ENCODE results near the gene RPRD1B.

RPRD1B gene, protein sequence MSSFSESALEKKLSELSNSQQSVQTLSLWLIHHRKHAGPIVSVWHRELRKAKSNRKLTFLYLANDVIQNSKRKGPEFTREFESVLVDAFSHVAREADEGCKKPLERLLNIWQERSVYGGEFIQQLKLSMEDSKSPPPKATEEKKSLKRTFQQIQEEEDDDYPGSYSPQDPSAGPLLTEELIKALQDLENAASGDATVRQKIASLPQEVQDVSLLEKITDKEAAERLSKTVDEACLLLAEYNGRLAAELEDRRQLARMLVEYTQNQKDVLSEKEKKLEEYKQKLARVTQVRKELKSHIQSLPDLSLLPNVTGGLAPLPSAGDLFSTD

GRCh38 chr20:38033330-38034107 lies at the start of gene RPRD1B, which contains the start of gene TTI1:
Gene RPRD1B (plus strand): TSS chr20:38033746. CDS start chr20:38033948, 202 bp downstream.
Gene TTI1 (minus strand): TSS chr20:38033456. CDS start chr20:38013816, 19,640 bp downstream.
- H3K4me3 ChIP-seq (ENCODE audit: low read depth, low read length) = peak within 1 kb of the TSS; percentile 92
- no peak for TF ChIP-seq CTCF (IDR thresholded peaks at IDR 0.05; ENCODE audit: low read depth, low read length)

DNA sequence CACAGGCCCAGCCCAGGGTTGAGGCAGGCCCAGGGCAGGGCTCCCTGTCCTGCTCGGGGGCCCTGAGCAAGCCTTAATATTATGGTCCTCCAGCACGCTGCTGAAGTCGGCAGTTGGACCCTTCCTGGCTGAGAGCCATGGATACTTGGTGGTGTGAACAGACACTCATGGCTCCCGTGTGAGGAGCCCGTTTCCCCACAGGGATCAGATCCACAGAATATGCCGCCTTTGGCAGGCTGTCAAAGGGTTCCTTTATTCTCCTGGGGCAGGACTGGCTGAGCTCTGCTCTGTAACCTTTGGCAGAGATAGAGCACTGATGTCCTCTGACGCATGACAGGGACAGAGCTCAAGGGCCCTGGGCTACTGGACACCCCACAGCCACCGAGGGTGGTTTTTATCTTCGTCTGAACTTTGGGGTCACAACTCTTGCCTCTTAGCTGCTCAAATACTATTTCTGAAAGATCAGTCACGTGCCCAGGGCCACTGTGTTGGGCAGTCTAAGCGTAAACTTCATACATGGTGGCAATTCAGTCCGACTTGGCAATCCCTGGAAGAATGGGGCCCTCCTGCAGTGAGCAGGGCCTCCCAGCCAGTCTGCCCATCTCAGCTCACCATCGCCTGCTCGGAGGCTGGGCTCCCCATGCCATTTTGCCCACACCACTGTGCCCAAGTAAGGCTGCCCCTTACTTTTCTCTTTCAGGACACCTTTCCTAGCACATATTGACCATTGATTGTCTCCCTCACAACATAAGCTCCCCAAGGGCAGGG lies 49.3 kb upstream of the RPRD1B start:
- H3K4me3 ChIP-seq (ENCODE audit: low read depth, low read length) = no peak overlapping the region

GRCh38 chr20:37986044-37986858 lies 47.3 kb upstream of the RPRD1B start:
- TF ChIP-seq CTCF (IDR thresholded peaks at IDR 0.05; ENCODE audit: low read depth, low read length) = no peak
- no peak overlapping the region for H3K4me3 ChIP-seq (ENCODE audit: low read depth, low read length)

More for the DNA sequence above, 49.3 kb upstream of the RPRD1B start:
- no peak for TF ChIP-seq CTCF (IDR thresholded peaks at IDR 0.05; ENCODE audit: low read depth, low read length)

DNA sequence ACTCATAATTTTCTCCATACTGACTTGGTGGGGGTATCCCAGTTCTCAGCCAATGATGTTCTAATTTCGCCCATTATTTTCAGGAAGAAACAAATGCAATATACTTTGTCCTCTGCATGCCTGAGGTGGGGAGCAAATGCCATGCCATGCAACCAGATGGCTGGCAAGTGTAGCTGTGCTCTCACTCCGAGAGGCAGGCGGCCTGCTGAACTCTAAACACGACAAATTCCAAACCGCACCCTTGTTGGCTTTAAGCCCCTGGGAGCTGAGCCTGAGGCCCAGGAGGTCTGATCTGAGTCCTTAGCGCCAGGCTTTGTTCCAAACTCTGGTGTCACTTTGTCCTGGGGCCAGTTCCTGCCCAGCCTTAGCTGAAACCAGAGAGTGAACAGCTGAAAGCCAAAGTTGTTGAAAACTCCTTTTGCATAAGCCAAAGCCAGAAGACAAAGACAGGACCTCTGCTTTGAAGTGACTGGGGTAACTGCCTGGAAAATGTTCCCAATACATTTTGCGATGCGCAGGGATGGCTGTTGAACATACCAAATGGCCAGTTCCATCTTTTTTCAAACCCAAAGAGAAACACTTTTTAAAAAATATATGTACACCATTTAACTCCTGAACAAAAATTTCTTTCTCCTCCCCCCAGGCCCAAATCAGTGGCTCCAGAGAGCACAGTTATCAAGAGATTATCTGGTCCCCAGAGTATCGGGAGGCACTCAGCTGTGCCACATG lies 46.5 kb upstream of the RPRD1B start:
- TF ChIP-seq CTCF (IDR thresholded peaks at IDR 0.05; ENCODE audit: low read depth, low read length) = no peak
- no peak overlapping the region for H3K4me3 ChIP-seq (ENCODE audit: low read depth, low read length)

DNA sequence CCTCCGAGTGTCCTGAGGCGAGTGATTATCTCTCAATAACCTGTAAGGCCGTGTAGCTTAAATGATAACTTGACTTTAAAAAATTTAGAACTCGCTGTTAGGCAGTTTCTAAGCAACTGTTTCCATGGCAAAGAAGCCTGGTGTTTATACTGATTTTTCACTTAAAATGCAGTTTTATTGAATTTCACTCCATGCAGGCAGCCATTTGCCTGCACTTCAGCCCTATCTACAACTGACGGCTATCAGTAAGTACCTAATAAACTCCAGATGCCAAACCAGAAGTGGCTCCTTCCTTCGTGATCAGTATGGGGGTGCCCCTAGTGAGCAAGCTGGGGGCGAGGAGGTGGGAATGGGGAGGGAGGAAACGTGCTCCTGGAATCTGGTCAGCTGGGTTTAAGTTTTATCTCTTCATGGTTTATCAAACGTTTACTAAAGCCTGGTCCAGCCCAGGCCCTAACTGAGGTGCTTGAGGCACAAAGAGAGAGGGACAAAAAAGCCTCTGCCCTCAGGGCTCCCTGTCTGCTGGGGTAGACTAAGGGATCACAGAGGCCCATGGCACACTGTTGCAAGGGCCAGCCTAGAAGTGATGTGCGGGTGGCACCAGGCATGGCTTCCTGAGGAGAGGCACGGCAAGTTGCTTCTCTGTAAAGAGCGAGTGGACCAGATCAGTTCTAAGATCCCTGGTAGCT lies 45.8 kb upstream of the RPRD1B start:
- no peak for TF ChIP-seq CTCF (IDR thresholded peaks at IDR 0.05; ENCODE audit: low read depth, low read length)
- no peak overlapping the region for H3K4me3 ChIP-seq (ENCODE audit: low read depth, low read length)
